Stimulated activated CD4-positive, alpha-beta T cell treated with anti-CD3 and anti-CD28 coated beads, Interleukin-4, amount 100 ng/mL, for 24 hours (primary cell): ENCODE data around the gene KRTAP10-3.

ENCODE experiments used
- DNase-seq: peaks from one replicate; pipeline ENCODE4 v3.0.0-alpha.2; 2020

Gene KRTAP10-3

DNA sequence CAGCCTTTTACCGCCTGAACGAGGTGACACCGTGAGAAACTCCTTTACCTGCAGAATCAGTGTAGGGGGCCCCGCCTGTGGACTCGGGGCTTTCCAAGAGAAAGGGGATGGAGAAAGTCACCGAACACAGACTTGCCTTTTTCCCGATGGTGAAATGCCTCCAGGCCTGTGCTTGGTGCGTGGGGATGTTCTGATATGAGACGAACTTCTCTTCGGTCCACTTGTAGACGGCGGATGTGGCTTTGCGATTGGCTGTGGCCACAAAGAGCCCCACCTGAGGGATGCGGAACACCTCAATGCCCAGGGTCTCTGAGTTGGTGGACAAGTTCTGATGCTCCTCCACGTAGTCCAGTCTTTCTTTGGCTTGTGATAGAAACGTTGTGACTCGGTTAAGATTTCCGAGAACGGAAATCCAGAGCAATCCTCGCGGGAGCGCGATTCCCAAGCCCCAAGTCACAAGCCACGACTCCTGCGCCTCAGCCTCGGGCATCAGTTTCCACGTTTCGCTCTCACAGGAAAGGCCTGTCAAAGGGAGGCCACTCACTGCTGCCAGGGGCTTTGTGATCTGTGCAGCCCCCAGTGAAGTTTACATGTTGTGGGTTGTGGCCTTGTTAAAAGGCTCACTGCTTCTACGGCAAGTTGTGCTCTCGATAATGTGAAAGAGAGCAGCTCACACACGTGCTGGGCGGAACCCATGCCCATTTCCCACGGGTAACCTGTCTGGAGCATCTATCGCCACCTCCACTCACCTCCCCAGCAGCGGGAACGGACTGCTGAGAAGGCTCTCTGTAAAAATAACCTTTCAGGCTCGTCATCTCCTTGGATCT, 31.2 kb downstream of the KRTAP10-3 start:
- no peak for DNase-seq

DNA sequence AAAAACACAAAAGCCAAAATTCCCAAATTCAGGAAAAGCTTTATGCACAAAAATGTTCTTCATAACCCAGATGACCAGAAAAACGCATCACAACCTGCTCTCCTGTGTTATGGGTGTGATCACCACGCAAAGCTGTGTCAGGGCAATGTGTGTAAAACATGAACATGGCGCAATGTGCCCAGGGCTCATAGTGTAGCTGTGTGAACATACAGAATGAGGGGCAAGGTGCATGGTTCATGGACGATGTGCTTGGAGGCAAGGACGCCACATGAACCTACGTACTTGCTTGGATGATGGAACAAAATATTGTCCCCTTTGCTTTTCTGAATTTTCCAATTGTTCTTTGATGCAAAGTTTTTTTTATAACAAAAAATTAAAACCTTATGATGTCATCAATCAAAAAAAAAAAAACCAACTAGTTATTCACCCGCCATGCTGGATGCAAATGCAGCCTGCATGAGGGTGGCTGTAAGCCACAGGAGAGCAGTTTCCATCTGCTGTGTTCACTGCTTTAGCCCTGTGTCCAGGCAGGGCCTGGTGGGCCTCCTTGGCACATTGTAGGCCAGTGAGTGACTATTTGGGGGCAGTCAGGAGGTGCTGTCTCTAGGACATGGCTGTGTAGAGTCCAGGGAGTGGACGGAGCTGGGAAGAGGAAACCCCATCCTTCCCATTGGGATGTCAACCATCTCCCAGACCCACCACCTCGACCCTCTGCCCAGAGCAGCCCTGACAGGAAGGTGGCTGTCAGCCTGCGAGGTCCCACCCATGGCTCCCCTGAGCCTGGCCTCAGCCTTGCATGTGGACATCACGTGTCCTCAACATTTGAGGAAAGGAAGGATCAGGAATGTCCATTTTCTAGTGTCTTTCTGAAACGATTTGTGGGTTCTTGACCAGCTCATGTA, 32.2 kb downstream of the KRTAP10-3 start:
- no peak for DNase-seq

DNA sequence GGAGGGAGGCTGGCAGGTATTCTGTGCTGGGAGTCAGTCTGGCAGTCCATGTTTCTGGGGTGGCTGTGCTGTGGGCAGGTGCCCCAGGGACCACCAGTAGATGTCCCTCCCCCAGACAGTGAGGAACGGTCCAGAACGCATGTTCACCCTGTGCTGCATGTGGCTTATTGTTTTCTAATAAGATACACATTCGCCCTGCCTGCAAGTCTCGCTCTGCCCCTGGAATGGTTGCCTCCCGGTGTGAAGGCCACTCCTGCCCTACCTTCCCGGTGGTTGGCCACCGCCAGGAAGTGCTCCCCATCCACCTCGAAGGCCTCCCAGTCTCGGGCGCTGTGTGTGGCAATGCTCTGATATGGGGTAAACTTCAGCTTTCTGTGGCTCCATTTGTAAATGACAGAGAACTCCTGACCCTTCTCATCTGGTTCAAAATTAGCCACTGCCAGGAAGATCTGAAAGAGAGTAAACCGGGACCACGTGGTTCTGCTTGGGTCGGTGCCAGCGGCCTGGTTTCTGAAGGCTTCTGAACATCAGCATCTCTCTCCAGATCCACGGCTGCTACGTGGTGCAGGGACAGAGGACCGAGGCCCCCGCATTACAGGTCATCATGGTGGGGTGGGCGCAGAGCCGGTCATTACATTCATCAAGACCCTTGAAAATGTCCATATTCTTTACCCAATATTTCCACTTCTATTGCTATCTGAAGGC, 33.1 kb downstream of the KRTAP10-3 start:
- DNase-seq: no peak

DNA sequence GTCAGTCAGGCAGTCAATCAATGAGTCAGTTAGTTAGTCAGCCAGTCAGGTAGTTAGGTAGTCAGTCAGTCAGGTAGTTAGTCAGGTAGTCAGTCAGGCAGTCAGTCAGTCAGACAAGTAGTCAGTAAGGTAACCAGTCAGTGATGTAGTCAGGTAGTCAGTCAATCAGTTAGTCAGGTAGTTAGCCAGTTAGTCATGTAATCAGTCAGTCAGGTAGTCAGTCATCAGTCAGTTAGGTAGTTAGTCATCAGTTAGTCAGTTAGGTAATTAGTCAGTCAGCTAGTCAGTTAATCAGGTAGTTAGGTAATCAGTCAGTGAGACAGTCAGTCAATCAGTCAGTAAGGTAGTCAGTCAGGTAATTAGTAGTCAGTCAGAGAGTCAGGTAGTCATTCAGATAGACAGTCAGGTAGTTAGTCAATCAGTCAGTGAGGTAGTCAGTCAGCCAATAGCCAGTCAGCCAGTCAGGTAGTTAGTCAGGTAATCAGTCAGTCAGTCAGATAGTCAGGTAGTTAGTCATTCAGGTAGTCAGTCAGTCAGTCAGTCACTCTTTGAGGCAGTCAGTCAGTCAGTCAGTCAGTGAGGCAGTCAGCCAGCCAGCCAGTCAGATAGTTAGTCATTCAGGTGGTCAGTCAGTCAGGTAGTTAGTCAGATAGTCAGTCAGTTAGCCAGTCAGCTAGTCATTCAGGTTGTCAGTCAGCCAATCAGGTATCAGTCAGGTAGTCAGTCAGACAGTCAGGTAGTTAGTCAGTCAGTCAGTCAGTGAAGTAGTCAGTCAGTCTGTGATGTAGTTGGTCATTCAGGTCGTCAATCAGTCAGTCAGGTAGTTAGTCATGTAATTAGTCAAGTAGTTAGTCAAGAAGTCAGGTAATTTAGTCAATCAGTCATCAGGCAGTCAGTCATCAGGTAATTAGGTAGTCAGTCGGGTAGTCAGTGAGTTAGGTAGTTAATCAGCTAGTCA, 33.9 kb downstream of the KRTAP10-3 start:
- no peak for DNase-seq

DNA sequence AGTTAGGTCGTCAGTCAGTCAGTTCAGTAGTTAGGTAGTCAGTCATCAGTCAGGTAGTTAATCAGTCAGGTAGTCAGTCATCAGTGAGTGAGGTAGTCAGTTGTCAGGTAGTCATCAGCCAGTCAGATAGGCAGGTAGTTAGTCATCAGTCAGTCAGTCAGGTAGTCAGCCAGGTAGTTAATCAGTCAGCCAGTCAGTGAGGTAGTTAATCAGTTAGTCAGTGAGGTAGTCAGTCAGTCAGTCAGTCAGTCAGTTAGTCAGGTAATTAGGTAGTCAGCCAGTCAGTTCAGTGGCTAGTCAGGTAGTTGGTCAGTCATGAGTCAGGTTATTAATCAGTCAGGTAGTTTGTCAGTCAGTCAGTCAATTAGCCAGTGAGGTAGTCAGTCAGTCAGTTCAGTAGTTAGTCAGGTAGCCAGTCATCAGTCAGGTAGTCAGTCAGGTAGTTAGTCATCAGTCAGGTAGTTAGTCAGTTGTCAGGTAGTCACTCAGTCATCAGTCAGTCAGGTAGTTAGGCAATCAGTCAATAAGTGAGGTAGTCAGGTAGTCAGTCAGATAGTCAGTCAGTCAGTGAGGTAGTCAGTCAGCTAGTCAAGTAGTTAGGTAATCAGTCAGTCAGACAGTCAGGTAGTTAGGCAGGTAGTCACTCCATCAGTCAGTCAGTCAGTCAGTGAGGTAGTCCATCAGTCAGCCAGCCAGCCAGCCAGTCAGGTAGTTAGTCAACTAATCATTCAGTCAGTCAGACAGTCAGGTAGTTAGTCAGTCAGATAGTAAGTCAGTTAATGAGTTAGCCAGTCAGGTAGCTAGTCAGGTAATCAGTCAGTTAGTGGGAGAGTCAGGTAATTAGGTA, 34.8 kb downstream of the KRTAP10-3 start:
- DNase-seq: no peak

DNA sequence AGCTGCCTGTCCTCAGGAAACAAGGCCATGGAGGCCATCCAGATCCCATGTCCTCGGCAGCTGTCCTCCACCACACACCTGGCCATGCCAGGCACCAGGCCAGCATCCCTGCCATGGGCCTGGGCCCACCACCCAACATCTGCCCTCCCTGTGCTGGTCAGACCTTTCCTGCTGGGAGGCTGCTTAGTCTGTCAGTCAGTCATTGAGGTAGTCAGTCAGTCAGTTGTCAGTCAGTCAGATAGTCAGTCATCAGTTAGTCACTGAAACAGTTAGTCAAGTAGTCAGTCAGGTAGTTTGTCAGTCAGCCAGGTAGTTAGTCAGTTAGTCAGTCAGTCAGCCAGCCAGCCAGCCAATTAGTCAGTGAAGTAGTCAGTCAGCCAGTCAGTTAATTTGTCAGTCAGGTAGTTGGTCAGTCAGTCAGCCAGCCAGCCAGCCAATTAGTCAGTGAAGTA, 35.8 kb downstream of the KRTAP10-3 start:
- no peak for DNase-seq

DNA sequence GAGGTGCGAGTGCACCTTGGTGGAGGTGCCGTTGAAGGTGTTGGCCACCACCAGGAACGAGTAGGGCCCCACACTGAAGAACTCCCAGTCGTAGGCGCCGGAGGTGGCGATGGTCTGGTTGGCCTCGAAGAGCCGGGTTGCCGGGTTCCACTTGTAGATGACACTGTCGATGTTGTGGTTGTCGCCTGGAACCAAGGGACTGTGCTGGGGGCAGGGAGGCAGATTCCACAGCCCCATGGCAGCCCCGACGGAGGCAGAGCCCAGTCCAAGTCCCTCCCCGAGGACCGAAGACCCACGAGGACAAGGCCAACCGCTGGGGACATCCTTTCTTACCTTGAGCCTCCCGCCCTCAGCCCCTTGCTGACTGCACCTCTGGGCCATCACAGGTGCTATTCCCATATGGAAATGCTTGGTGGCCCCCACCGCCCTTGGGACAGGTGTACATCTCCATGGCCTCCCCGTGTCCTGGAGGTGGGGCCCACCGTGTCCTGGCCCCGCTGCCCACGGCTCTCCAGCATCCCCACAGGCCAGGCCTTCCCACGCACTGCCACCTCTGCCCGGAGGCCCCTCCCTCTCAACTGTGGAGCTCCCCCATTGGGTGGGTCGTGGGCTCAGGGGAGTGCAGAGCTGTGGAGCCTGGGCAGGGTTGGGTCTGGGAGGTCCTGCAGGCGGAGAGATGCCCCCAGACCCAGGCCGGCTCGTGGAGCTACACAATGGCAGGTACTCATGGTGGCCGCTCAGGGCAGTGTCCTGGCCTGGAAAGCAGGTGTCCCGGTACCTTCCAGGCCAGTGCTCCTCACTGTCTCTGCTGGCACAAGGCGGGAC, 36.5 kb downstream of the KRTAP10-3 start:
- DNase-seq: no peak

DNA sequence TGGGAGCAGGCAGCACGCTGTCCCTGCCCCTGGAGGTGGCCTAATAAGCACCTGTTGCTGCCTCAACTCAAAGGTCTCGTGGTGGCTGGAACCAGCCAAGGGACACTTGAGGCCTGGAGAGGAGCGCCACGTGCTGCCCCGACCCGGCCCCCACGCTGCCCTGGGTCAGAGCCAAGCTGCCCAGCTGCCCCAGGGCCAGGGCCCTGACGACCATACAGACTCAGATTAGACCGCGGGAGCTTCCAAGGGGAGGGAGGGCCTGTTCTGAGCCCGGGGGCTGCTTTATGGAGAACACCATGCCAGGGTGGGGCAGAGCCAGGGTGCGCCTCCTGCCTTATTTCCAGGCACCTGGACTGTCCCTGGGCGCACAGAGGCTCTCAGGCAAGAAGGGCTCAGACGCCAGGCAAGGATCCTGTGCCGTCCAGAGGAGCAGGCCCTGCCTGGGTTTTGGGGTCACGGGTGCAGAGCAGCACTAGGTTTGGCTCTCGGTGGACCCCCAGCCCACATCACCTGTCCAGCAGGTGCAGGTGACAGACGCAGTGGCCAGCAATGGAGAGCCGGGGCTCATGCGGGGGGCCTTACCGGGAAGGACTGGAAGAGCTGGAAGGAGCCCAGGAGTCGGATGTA, 37.2 kb downstream of the KRTAP10-3 start:
- no peak for DNase-seq

DNA sequence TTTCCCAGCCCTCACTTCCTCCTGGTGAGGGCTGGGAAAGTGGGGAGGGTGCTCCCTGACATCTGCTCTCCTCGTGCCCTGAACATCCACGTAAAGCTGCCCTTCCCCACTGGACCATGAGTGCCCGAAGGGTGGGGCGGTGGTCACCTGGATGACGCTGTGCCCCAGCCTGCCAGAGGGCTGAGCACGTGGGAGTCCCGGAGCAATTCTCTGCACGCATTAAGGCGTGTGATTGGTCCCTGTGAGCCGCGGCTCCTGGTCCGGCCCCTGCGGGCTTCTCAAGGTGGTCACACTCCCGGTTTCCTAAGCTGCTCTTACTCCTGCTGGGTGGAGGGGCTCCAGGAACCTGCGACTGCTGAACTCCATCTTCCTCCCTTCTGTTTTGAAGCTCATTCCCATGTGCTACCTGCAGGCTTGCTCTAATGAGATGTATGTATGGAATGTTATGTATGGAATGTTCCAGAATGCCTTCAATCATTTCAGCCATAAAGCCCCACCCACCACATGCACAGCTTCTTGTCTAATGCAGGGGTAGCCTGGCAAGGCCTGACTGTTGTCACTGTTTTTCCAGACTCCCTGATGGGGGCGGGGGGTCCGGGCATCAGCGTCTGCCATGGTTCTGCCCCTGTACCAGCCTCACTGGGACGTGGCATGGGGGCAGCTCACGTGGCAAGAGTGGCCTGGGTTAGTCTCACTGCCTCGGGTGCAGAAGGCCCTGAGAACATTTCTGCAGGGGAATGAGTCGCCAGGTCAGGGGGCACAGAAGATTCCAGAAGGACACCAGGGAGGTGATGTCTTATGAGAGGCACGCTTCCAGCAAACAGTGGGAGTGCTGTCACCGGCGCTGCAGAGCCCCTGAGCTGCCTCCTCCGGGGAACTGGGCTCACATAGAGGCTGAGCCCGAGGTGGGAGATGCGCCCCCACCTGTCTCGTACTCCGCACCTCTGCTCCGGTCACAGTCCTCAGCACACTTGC, 38.0 kb downstream of the KRTAP10-3 start:
- DNase-seq: no peak

DNA sequence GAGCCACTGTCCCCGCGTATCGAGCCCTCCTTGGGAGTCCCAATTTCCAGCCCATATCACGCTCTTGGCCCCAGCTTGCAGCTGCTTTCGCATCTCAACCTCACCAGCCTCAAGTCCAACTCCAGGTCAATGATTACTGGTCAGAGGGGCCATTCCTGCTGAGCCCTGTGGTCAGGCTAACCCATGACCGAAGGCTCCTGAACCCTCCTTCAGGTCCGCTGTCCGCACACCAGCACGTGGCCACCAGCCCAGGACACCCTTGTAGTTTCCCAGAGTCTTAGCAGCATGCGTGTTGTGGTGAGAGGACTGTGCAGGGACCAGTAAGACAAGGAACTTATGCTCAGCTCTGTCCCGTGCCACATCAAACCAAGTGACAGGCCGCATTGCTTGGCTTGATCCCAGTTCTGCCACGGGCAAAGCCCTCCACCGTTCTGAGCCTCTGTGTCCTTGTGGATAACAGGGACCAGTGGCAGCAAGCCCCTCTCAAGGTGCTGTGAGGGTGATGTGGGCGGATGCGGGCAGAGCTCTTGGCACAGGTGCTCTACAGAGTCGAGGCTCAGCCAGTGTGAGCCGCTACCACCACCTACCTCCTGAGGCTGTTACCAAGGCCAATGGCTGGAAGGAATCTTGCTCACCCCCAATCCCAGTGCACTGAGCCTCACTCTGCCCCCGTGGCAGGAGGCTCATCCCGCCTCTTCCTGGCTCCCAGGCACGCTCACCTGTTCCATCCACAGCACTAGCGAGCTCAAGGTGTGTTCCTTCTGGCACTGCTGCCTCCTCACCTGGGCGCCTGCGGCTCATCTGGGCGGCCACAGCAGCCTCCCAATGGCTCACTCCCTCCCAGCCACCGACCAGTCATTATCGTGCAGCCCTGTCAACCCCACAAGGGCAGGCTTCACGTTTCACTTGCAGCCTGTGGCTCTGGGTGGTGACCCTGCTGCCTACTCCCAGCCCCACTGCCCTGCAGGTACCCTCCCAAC, 39.0 kb downstream of the KRTAP10-3 start:
- DNase-seq: no peak

DNA sequence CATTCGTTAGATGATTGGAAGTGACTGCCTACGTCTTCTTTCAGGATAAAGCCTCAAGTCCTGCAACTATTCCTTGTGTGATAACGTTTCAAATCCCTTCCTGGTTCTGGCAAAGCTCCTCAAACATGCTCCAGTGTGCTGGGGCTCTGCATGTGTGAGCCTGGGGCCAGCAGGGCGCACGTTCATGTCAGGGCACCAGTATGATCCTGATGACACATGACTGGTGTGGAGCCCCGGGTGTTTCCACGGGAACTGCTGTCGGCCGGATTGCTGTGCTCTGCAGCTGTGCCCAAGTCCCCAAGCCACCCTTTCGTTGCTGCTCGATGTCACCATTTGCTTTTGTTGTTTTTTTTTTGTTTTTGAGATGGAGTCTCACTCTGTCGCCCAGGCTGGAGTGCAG, 39.9 kb downstream of the KRTAP10-3 start:
- no peak for DNase-seq

DNA sequence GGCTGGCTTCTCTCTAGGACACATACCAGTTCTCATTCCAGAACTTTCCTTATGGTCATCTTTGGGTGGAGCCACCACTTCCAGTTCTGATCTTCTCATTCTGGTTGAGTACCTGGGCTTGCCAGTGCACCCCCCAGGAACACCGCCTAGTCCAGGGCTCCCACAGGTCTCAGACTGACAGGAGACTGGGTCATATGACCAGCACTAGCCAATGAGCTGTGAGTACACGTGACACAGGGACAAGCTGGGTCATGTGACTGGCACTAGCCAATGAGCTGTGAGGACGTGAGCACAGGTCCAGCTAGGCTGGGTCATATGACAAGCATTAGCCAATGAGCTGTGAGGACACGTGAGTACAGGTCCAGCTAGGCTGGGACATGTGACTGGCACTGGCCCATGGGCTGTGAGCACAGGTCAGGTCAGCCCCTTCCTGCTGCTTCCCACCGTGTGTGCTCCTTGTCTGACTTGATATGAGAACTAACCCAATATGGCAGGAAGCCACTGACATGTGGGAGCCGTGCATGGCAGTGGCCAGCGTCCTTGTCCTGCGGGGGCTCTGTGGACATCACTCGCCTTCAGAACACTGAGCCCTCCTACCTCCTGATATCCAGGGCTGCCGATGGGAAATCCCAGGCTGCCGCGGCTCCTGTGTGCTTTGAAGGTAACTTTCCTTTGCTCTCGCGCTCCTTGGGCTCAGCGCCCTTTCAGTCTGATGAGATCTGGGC, 41.3 kb downstream of the KRTAP10-3 start:
- no peak for DNase-seq

DNA sequence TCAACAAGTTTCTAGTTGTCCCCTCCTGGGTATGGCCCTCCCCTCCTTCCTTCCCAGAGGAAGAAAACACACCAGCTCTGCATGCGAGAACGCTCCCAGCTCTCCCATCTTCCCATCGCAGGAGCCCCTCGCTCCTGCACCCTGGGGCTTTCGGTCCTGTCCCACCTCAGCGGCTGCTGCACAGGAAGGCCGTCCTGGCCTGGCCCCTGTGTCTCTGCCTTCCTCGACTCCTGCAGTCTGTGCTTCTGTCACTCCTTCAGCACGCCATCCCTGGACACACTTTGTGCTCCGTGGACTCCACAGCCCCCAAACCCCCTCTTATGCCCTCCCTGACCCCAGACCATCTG, 41.8 kb downstream of the KRTAP10-3 start:
- no peak for DNase-seq

DNA sequence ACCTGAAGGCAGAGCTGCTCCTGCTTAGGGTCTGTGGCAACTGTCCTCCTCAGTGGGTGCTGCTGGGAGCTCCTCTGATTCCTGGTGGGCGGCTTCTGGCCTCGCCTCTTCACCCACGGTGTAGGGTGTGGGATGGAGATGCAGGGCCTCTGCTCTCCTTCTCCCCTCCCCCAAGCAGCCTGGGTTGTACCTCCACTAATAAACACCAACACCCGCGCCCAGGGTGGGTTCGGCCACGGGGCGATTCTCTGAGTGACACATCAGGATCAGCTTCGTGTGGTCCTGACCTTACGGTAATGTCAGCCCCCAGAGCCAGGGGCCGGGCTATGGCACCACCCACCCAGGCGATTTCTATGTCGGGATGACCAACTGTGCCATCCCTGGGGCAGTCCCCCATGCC, 42.3 kb downstream of the KRTAP10-3 start:
- no peak for DNase-seq

DNA sequence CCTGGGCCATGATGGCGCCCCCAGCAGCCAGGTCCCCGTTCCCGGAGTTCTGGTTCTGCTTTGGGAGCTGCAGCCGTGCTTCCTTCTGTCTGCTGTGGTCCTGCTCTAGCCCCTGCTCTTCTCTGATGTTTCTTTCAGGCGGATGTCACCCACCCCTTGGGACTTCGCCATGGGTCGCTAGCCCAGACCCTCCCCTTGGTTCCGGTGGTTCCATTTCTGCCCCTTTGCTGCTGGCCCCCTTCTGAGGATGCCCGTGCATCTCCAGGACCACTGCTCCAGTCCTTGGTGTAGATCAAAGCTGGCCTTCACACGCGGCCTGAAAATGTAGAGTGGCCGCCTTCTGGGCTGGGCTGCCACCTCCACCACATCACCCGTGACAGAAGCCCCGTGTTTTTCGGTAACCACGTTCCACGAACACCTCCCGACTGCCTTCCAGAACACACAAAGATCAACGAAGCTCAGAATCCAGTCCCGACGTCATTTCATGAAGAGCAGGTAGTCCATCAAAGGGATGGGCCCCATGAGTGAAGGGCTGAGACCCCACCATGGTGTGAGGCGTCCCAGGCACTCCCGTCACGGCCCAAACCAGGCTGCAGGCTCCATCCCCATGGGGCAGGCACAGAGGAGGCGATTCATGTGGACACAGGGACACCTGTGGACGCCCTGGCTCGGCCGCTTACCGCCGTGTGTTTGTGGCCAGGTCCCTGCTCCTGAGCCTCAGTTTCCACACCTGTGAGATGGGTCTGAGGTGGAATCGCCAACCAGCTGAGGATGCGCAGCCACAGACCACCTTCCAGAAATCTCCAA, 43.0 kb downstream of the KRTAP10-3 start:
- DNase-seq: no peak
